Measurements from ENCODE around the gene INPP5E.

GRCh38 chr9:136433849-136434579 is 5.6 kb downstream of the INPP5E start:
- TF ChIP-seq CTCF (IDR thresholded peaks at IDR 0.05) = no peak
- no peak for TF ChIP-seq POLR2A (IDR thresholded peaks at IDR 0.05)

Data from uterus (tissue), 2 donors.